ENCODE data around the gene RLN3. TPM values are rescaled to one million over a fixed set of nuclear protein-coding genes. Genes with fewer than 3 reads are reported as not detected.
A peak's percentile ranks its signal among the peaks of the same experiment; 100 is the strongest.

Gene RLN3
- not detected in 2 replicates for total RNA-seq (2014; rRNA removed; shearing (Covaris generic))

- Histone ChIP-seq H3K27ac (no peak within 1 kb of the TSS), H3K36me3 (no peaks in the 10 kb centered on the region)
- DNase-seq = no peak
Measured at GRCh38 chr19:14027856-14028450, at the start of gene RLN3. RLN3 (plus strand) TSS chr19:14028148; CDS start chr19:14028205, 57 bp downstream.

GRCh38 chr19:13978351-13979243, 49.4 kb upstream of the RLN3 start:
- Histone ChIP-seq H3K27me3 (no peaks in the 10 kb centered on the region), H3K9me3 (replicated peaks) (no peaks in the 10 kb centered on the region), H3K27ac (no peak overlapping the region), H3K36me3 (no peaks in the 10 kb centered on the region), H3K4me1 (no peaks in the 10 kb centered on the region), H3K4me3 (no peak overlapping the region)
- peak; percentile 34 to 44 for DNase-seq

More at GRCh38 chr19:14027856-14028450, at the start of gene RLN3:
- 0 out of 2 replicates have a peak, but pooled peaks cover 9% of the 10 kb centered on the region for H3K27me3 ChIP-seq
- no peaks in the 10 kb centered on the region; the same call in 1 of the 2 replicates for H3K9me3 ChIP-seq (replicated peaks)
- no peaks in the 10 kb centered on the region; the same call in 1 of the 2 replicates for H3K4me1 ChIP-seq
- H3K4me3 ChIP-seq = no peak within 1 kb of the TSS

- H3K27me3 ChIP-seq = no peaks in the 10 kb centered on the region
- DNase-seq = no peak
- H3K36me3 ChIP-seq = no peaks in the 10 kb centered on the region
- no peaks in the 10 kb centered on the region for H3K9me3 ChIP-seq (replicated peaks)
- no peaks in the 10 kb centered on the region for H3K4me1 ChIP-seq
- no peak overlapping the region for H3K4me3 ChIP-seq
- no peak overlapping the region for H3K27ac ChIP-seq
Measured at GRCh38 chr19:13979244-13979615, 48.7 kb upstream of the RLN3 start.

GRCh38 chr19:13979686-13980085, 48.3 kb upstream of the RLN3 start:
- no peaks in the 10 kb centered on the region for H3K36me3 ChIP-seq
- H3K4me1 ChIP-seq = no peaks in the 10 kb centered on the region
- no peak for DNase-seq
- no peak overlapping the region for H3K4me3 ChIP-seq
- H3K27me3 ChIP-seq = no peaks in the 10 kb centered on the region
- H3K27ac ChIP-seq = no peak overlapping the region
- no peaks in the 10 kb centered on the region for H3K9me3 ChIP-seq (replicated peaks)

GRCh38 chr19:13980340-13980739, 47.6 kb upstream of the RLN3 start:
- H3K9me3 ChIP-seq (replicated peaks) = no peaks in the 10 kb centered on the region
- no peaks in the 10 kb centered on the region for H3K4me1 ChIP-seq
- no peaks in the 10 kb centered on the region for H3K36me3 ChIP-seq
- no peaks in the 10 kb centered on the region for H3K27me3 ChIP-seq
- no peak overlapping the region for H3K4me3 ChIP-seq
- H3K27ac ChIP-seq = no peak overlapping the region
- no peak for DNase-seq

GRCh38 chr19:13981021-13981420, 46.9 kb upstream of the RLN3 start:
- H3K36me3 ChIP-seq = no peaks in the 10 kb centered on the region
- H3K4me3 ChIP-seq = no peak overlapping the region
- H3K4me1 ChIP-seq = peaks cover 1% of the 10 kb centered on the region
- no peak for DNase-seq
- H3K27me3 ChIP-seq = no peaks in the 10 kb centered on the region
- no peaks in the 10 kb centered on the region for H3K9me3 ChIP-seq (replicated peaks)
- H3K27ac ChIP-seq = no peak overlapping the region

- Histone ChIP-seq H3K4me1 (peaks cover 6% of the 10 kb centered on the region), H3K4me3 (no peak overlapping the region), H3K9me3 (replicated peaks) (no peaks in the 10 kb centered on the region), H3K27ac (no peak overlapping the region), H3K27me3 (no peaks in the 10 kb centered on the region), H3K36me3 (no peaks in the 10 kb centered on the region)
- no peak for DNase-seq
Measured at GRCh38 chr19:13981467-13981866, 46.5 kb upstream of the RLN3 start.

GRCh38 chr19:13981988-13982501, 45.9 kb upstream of the RLN3 start:
- Histone ChIP-seq H3K4me1 (peaks cover 12% of the 10 kb centered on the region), H3K9me3 (replicated peaks) (no peaks in the 10 kb centered on the region), H3K27me3 (no peaks in the 10 kb centered on the region), H3K27ac (no peak overlapping the region), H3K4me3 (no peak overlapping the region), H3K36me3 (no peaks in the 10 kb centered on the region)
- DNase-seq = no peak

- no peak for DNase-seq
- H3K27ac ChIP-seq = no peak overlapping the region
- no peaks in the 10 kb centered on the region for H3K27me3 ChIP-seq
- H3K4me3 ChIP-seq = no peak overlapping the region
- no peaks in the 10 kb centered on the region for H3K9me3 ChIP-seq (replicated peaks)
- H3K36me3 ChIP-seq = no peaks in the 10 kb centered on the region
- H3K4me1 ChIP-seq = peaks cover 16% of the 10 kb centered on the region
Measured at GRCh38 chr19:13982773-13983172, 45.2 kb upstream of the RLN3 start.

- Histone ChIP-seq H3K4me3 (no peak overlapping the region), H3K27ac (no peak overlapping the region), H3K27me3 (no peaks in the 10 kb centered on the region), H3K36me3 (no peaks in the 10 kb centered on the region), H3K4me1 (peaks cover 16% of the 10 kb centered on the region), H3K9me3 (replicated peaks) (no peaks in the 10 kb centered on the region)
- DNase-seq = no peak
Measured at GRCh38 chr19:13983213-13983889, 44.6 kb upstream of the RLN3 start.

- no peak for DNase-seq
Measured at GRCh38 chr19:13984186-13984585, 43.8 kb upstream of the RLN3 start.

GRCh38 chr19:13984875-13985741, 42.8 kb upstream of the RLN3 start:
- Histone ChIP-seq H3K4me1 (peaks cover 16% of the 10 kb centered on the region), H3K27me3 (no peaks in the 10 kb centered on the region), H3K9me3 (replicated peaks) (no peaks in the 10 kb centered on the region), H3K27ac (no peak overlapping the region), H3K36me3 (no peaks in the 10 kb centered on the region), H3K4me3 (no peak overlapping the region)
- DNase-seq = no peak

More at GRCh38 chr19:13984186-13984585, 43.8 kb upstream of the RLN3 start:
- Histone ChIP-seq H3K4me1 (peaks cover 16% of the 10 kb centered on the region), H3K4me3 (no peak overlapping the region), H3K36me3 (no peaks in the 10 kb centered on the region), H3K27ac (no peak overlapping the region), H3K9me3 (replicated peaks) (no peaks in the 10 kb centered on the region), H3K27me3 (no peaks in the 10 kb centered on the region)

- Histone ChIP-seq H3K27ac (peak overlapping the region; percentile 8; the same call in 1 of the 2 replicates), H3K27me3 (no peaks in the 10 kb centered on the region), H3K4me1 (peaks cover 16% of the 10 kb centered on the region), H3K4me3 (no peak overlapping the region), H3K9me3 (replicated peaks) (no peaks in the 10 kb centered on the region), H3K36me3 (no peaks in the 10 kb centered on the region)
- DNase-seq = no peak
Measured at GRCh38 chr19:13985771-13986347, 42.1 kb upstream of the RLN3 start.
